Suppressor macrophage (primary cell): Measurements from ENCODE around the gene GALNTL6.

ENCODE experiments used
- DNase-seq, 4 experiments: peaks; one replicate each; pipeline ENCODE4 v3.0.0-alpha.2; 2020 to 2022

The GALNTL6 gene

GRCh38 chr4:172009446-172010230 lies 196.4 kb downstream of the GALNTL6 start:
- DNase-seq, result no peak

GRCh38 chr4:172011196-172011595 lies 198.0 kb downstream of the GALNTL6 start:
- peak in 2 of 4 experiments; percentile 9 to 27 for DNase-seq

- no peak for DNase-seq
Measured at GRCh38 chr4:172018358-172018757, 205.2 kb downstream of the GALNTL6 start.

GRCh38 chr4:172035562-172035961 lies 222.4 kb downstream of the GALNTL6 start:
- no peak for DNase-seq

GRCh38 chr4:172040766-172041165 lies 227.6 kb downstream of the GALNTL6 start:
- no peak for DNase-seq

GRCh38 chr4:172042714-172043114 lies 229.5 kb downstream of the GALNTL6 start:
- DNase-seq, result no peak

GRCh38 chr4:172045981-172046380 lies 232.8 kb downstream of the GALNTL6 start:
- no peak for DNase-seq

GRCh38 chr4:172048666-172049065 lies 235.5 kb downstream of the GALNTL6 start:
- DNase-seq, result no peak

GRCh38 chr4:172050911-172051310 lies 237.7 kb downstream of the GALNTL6 start:
- no peak for DNase-seq

GRCh38 chr4:172055046-172055445 lies 241.8 kb downstream of the GALNTL6 start:
- no peak for DNase-seq

- no peak for DNase-seq
Measured at GRCh38 chr4:172055498-172055897, 242.3 kb downstream of the GALNTL6 start.

GRCh38 chr4:172061204-172061603 lies 248.0 kb downstream of the GALNTL6 start:
- no peak for DNase-seq

GRCh38 chr4:172068506-172068905 lies 255.3 kb downstream of the GALNTL6 start:
- no peak for DNase-seq

- DNase-seq, result no peak
Measured at GRCh38 chr4:172073590-172073989, 260.4 kb downstream of the GALNTL6 start.

- no peak for DNase-seq
Measured at GRCh38 chr4:172083272-172083671, 270.1 kb downstream of the GALNTL6 start.

GRCh38 chr4:172088556-172088955 lies 275.4 kb downstream of the GALNTL6 start:
- DNase-seq, result no peak

GRCh38 chr4:172095161-172095560 lies 282.0 kb downstream of the GALNTL6 start:
- DNase-seq, result no peak

- no peak for DNase-seq
Measured at GRCh38 chr4:172096786-172097185, 283.6 kb downstream of the GALNTL6 start.

GRCh38 chr4:172099376-172099775 lies 286.2 kb downstream of the GALNTL6 start:
- DNase-seq, result no peak

- DNase-seq, result no peak
Measured at GRCh38 chr4:172103456-172103855, 290.3 kb downstream of the GALNTL6 start.

- DNase-seq, result no peak
Measured at GRCh38 chr4:172104539-172104938, 291.3 kb downstream of the GALNTL6 start.

GRCh38 chr4:172105918-172106317 lies 292.7 kb downstream of the GALNTL6 start:
- no peak for DNase-seq

- DNase-seq, result no peak
Measured at GRCh38 chr4:172109466-172109865, 296.3 kb downstream of the GALNTL6 start.

- no peak for DNase-seq
Measured at GRCh38 chr4:172124656-172125308, 311.6 kb downstream of the GALNTL6 start.
